HFF-Myc (cell line): ENCODE results near the gene PREX1.

ENCODE experiments used
- DNase-seq: peaks from one replicate; pipeline ENCODE4 v3.0.0-alpha.2; 2011; ENCODE audit warnings: low read depth; ENCODE audit errors: extremely low read depth
- H3K4me3 ChIP-seq: replicated peaks from 2 replicates; pipeline ENCODE4 v1.5.1; 2011; ENCODE audit warnings: low read depth, mild to moderate bottlenecking, control low read depth, low read length
- CTCF ChIP-seq: IDR thresholded peaks from 2 replicates; pipeline ENCODE4 v1.5.1; 2012; ENCODE audit warnings: mild to moderate bottlenecking, low read depth, low read length, control low read depth; ENCODE audit errors: missing control alignments

Gene PREX1

DNA sequence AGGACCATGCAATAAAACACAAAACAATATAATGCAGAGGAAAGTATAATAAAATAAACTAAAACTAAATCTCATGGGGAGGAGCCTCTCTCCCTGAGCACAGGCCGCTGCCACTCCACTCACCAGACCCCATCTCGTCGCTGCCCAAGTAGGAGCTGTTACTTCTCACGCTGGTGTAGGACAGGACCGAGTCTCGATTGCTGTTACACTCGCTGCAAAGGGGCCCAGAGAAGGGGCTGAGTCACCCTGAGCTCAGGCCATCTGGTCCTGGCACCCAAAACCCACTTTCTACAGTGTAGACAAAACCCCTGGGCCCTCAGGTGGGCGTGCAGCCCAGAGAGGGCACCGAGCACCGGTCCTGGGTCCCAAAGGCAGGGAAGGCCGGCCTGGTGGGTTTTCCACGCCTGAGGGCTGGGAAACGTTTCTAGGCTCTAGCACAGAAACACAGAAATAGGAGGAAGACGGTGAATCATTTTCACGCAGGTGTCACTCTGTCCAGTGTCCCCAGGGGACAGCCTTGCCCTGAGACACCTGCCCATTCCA lies 183.4 kb downstream of the PREX1 start:
- H3K4me3 ChIP-seq, result no peak overlapping the region
- no peak for DNase-seq
- no peak for TF ChIP-seq CTCF

DNA sequence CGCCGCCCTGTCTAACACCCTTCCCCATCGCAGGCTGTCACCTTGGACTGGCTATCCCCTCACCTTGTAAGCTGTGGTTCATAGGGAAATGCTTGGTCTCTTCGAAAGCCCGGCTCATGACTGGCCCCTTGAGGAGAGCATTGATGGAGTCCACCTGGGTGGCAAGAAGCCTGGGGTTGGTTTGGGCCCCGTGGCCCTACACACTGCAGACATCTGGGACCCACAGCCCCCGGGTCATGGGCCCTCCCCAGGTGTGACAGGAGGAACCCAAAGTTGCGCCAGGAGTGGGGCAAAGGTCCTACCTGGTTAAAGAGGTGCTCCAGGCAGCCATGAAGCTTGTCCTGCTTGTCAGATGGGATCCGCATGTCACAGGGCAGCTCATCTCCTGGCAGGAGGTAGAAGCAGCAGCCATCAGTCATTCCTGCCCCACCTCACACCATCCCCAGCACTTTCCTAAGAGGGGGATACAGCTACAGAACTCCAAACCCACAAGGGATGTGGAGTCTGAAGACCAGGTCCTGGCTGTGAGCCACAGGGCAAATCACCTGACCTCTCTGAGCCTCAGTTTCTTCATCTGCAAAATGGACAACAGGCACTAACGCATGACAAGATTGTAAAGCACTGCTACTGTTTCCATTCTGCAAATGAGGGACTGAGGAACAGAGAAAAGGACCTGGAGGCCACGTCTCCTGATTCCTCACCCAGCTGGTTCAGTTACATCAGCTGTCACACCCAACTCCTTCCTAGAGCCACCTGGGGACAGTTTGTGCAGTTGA lies 185.5 kb downstream of the PREX1 start:
- DNase-seq, result no peak
- no peak for TF ChIP-seq CTCF
- no peak overlapping the region for H3K4me3 ChIP-seq

GRCh38 chr20:48640871-48641270 lies 186.9 kb downstream of the PREX1 start:
- TF ChIP-seq CTCF, result no peak
- DNase-seq, result no peak
- H3K4me3 ChIP-seq, result no peak overlapping the region

DNA sequence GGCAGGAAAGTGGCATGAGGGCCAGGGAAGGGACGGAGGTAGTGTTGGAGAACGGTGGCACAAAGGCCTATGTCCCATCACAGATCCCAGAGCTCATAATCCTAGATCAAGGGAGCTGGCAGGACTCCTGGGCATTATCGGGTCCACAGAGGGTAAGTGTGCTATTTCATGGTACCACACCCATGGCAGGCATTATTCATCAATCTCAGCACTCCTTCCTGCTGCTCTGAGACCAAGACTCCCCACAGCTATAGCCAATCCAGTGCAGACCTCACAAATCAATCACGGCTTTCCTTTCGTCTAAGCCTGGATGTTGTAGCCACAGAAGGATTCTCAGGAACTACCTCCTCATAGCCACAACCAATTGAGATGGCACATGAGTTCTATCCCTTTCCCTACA lies 187.9 kb downstream of the PREX1 start:
- no peak for DNase-seq
- TF ChIP-seq CTCF, result no peak
- H3K4me3 ChIP-seq, result no peak overlapping the region

DNA sequence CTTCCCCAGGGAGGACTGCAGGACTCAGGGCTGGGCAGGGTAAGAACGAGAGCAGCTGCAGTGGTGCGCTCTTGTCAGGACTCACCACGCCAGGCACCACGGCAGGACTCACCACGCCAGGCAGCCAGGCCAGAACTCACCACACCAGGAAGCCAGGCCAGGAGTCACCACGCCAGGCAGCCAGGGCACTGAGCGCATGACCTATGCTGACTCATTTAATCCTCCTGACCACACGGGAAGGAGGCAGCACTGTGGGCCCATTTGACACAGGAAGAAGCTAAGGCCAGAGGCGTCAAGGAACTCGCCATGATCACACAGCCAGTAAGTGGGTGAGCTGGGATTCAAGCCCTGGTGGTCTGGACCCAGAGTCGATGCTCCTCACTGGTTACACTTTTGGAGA lies 189.3 kb downstream of the PREX1 start:
- H3K4me3 ChIP-seq, result no peak overlapping the region
- no peak for DNase-seq
- TF ChIP-seq CTCF, result no peak

GRCh38 chr20:48637461-48637860 lies 190.3 kb downstream of the PREX1 start:
- TF ChIP-seq CTCF, result no peak

More at GRCh38 chr20:48637461-48637860, 190.3 kb downstream of the PREX1 start:
- H3K4me3 ChIP-seq, result no peak overlapping the region
- DNase-seq, result no peak
